Colonic mucosa (tissue), 4 donors: ENCODE measurements around the gene PKD2. TPM values are rescaled to one million over a fixed set of nuclear protein-coding genes. Genes with fewer than 3 reads are reported as not detected.

Experiments used
- DNase-seq: peaks from one replicate; pipeline ENCODE4 v3.0.0-alpha.2; 2020
- H3K27ac ChIP-seq: fragments of 200-600 bp; one replicate; pipeline ENCODE4 v1.8.0; 2021
- H3K27me3 ChIP-seq: fragments of 200-600 bp; one replicate; pipeline ENCODE4 v1.8.0; 2021
- H3K36me3 ChIP-seq: fragments of 200-600 bp; one replicate; pipeline ENCODE4 v1.8.0; 2021
- H3K4me1 ChIP-seq: fragments of 200-600 bp; one replicate; pipeline ENCODE4 v1.8.0; 2021; ENCODE audit warnings: mild to moderate bottlenecking
- H3K4me3 ChIP-seq: fragments of 200-600 bp; one replicate; pipeline ENCODE4 v1.8.0; 2021
- H3K9ac ChIP-seq, 2 donors: one replicate each; pipeline ENCODE4 v1.7.0; 2013; ENCODE audit warnings: control low read depth in 2 of 2, low read depth in 2 of 2, low read length in 2 of 2
- H3K9me3 ChIP-seq: fragments of 200-600 bp; one replicate; pipeline ENCODE4 v1.8.0; 2021
- CTCF ChIP-seq: fragments of 200-600 bp; IDR thresholded peaks from one replicate; pipeline ENCODE4 v1.8.0; 2022; ENCODE audit warnings: antibody characterized with exemption, mild to moderate bottlenecking
- intact Hi-C: fragments of 100-400 bp; cut with DNase I; formaldehyde crosslinking; loops from one replicate; pipeline ENCODE4 v1.14.1; 2022
- total RNA-seq, 2 donors: library from RNA; stranded (reverse); fragmentation: NEBNext Ultra II Directional in 1 of 2; extraction: Animal tissue kit (Norgen Biotek cat#: 25700) in 1 of 2; gene quantifications; one replicate each; pipeline ENCODE4 v1.2.1, GENCODE V29; 2021
- donor health status: healthy.
- donor health status: DM: no; HTN: no; CAD: no.
- donor health status: DM: no; HTN: no; CAD: no.

Gene PKD2
- total RNA-seq, 2 donors from 2014 or later, result 5.9 to 9.2 TPM

- TF ChIP-seq CTCF, result no peak
Observed at GRCh38 chr4:87982036-87982435, 25.4 kb upstream of the PKD2 start.

DNA sequence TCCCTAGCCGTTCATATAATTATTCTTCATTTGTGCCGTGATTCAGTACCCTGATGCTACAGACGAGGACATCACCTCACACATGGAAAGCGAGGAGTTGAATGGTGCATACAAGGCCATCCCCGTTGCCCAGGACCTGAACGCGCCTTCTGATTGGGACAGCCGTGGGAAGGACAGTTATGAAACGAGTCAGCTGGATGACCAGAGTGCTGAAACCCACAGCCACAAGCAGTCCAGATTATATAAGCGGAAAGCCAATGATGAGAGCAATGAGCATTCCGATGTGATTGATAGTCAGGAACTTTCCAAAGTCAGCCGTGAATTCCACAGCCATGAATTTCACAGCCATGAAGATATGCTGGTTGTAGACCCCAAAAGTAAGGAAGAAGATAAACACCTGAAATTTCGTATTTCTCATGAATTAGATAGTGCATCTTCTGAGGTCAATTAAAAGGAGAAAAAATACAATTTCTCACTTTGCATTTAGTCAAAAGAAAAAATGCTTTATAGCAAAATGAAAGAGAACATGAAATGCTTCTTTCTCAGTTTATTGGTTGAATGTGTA lies 24.9 kb upstream of the PKD2 start:
- no peaks in the 10 kb centered on the region for H3K9me3 ChIP-seq
- H3K9ac ChIP-seq, result no peak overlapping the region
- no peaks in the 10 kb centered on the region for H3K4me1 ChIP-seq
- no peaks in the 10 kb centered on the region for H3K27me3 ChIP-seq
- no peak overlapping the region for H3K27ac ChIP-seq
- H3K4me3 ChIP-seq, result no peak overlapping the region
- intact Hi-C loops, result no loop called here
- DNase-seq, result no peak
- no peak for TF ChIP-seq CTCF
- H3K36me3 ChIP-seq, result no peaks in the 10 kb centered on the region

More at GRCh38 chr4:87982036-87982435, 25.4 kb upstream of the PKD2 start:
- intact Hi-C loops, result no loop called here
- H3K27me3 ChIP-seq, result no peaks in the 10 kb centered on the region
- no peak overlapping the region for H3K27ac ChIP-seq
- no peak overlapping the region for H3K4me3 ChIP-seq
- DNase-seq, result no peak
- H3K9ac ChIP-seq, result no peak overlapping the region
- no peaks in the 10 kb centered on the region for H3K9me3 ChIP-seq
- no peaks in the 10 kb centered on the region for H3K4me1 ChIP-seq
- H3K36me3 ChIP-seq, result no peaks in the 10 kb centered on the region

- Histone ChIP-seq H3K36me3 (no peaks in the 10 kb centered on the region), H3K27ac (no peak overlapping the region), H3K27me3 (no peaks in the 10 kb centered on the region), H3K4me1 (no peaks in the 10 kb centered on the region), H3K9me3 (no peaks in the 10 kb centered on the region), H3K9ac (no peak overlapping the region), H3K4me3 (no peak overlapping the region)
- intact Hi-C loops, result no loop called here
- no peak for DNase-seq
- no peak for TF ChIP-seq CTCF
Observed at GRCh38 chr4:87983996-87984395, 23.4 kb upstream of the PKD2 start.

GRCh38 chr4:87985097-87985886 lies 22.1 kb upstream of the PKD2 start:
- peak; percentile 43 for DNase-seq
- peak; percentile 46 for TF ChIP-seq CTCF
- Histone ChIP-seq H3K4me3 (no peak overlapping the region), H3K27ac (no peak overlapping the region), H3K9ac (no peak overlapping the region), H3K36me3 (no peaks in the 10 kb centered on the region), H3K4me1 (no peaks in the 10 kb centered on the region), H3K27me3 (no peaks in the 10 kb centered on the region), H3K9me3 (no peaks in the 10 kb centered on the region)
- intact Hi-C loops, result no loop called here

DNA sequence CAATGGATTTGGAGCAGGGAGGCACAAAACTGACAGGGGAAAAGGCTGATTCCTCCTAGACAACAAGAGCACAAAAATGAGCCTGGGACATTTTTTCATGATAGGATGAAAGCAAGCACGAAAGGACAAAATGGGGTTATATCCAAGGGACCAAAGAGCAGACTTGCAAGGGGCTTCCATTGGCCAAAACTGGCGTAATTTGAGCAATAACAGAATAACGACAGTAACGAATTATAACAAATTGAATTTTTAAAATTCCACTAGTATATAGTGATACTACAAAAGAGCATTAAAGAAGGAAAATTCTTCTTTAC lies 21.6 kb upstream of the PKD2 start:
- no peak for DNase-seq
- intact Hi-C loops, result no loop called here
- H3K27ac ChIP-seq, result no peak overlapping the region
- no peak overlapping the region for H3K4me3 ChIP-seq
- no peaks in the 10 kb centered on the region for H3K36me3 ChIP-seq
- no peak overlapping the region for H3K9ac ChIP-seq
- no peaks in the 10 kb centered on the region for H3K9me3 ChIP-seq
- H3K27me3 ChIP-seq, result no peaks in the 10 kb centered on the region
- no peaks in the 10 kb centered on the region for H3K4me1 ChIP-seq
- no peak for TF ChIP-seq CTCF
